ENCODE results near the gene OSBPL3.

OSBPL3 gene

DNA sequence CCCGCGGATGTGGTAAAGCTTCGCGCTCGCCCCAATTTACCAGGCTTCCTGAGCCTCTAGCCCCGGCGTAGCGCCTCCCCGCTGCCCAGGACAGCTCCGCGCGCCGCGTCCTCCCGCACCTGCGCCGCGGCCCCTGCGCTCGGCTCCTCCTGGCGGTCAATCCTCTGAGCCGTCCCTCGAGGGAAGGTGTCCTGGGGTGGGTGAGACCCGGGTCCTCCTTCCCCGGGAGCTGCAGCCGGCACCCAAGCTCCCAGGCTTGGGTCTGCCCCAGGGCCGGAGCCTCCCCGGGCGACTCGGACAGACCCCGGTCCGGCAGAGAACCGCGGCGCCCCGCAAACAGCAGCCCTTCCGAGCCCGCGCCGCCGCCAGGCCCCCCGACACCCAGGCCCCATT is 512 bp downstream of the OSBPL3 start:
- peak; percentile 21 for DNase-seq (ENCODE audit: low spot score)

DNA sequence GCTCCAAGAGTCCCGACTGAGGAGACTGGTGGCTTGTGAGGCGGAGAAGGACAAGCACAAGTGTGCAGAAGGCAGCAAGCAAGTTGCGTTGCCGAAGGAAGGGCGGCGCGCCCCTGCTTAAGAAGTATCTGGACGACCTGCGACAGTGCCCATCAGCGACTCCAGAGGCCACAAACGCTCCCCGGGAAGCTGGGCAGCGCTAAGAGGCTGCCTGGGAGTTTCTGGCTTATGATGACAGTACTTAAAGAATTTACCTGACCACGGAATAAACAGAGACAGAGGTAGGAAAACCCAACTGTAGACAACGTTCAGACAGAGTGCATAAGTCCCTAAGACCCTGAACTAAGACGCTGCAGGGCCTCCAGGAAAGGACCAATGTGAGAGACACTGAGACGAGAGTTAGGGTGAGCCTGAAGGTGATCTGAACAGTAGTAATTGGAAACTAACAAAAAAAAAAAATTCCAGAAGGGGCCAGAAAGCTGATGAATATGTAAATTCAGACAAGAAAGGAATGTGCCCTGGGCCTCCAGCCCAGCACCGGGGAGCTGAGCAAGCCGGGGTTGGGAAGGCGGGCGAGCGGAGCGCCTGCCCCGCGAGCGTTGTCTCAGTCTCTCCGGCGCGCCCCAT is 1.0 kb downstream of the OSBPL3 start:
- no peak for DNase-seq (ENCODE audit: low spot score)

DNA sequence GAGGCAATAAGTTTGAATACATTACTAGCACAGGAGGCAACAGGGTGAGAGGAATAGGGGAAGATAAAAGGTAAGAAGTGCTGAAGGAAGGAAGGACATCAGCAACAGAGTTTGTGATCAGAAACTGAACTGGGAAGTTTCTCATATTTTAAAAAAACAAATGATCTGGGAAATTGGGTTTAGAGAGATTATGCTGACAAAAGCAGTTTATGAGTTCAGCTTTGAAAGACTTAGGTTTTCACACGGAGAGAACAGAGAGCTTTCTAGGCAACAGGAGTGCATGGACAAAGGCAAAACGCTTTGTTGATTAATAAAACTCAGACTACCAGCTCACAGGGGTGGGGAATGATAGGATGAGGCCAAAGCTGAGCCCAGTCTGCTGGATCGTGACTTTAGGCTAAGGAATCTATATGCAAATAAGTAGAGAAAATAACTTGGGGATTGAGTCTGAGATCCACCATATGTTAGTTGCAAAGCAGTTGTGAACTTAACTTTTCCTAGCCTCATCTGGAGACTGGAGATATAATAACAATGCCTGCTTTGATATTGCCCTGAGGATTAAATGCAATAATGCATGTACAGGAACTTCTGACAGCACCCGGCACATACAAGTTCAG is 4.2 kb downstream of the OSBPL3 start:
- no peak for DNase-seq (ENCODE audit: low spot score)

DNA sequence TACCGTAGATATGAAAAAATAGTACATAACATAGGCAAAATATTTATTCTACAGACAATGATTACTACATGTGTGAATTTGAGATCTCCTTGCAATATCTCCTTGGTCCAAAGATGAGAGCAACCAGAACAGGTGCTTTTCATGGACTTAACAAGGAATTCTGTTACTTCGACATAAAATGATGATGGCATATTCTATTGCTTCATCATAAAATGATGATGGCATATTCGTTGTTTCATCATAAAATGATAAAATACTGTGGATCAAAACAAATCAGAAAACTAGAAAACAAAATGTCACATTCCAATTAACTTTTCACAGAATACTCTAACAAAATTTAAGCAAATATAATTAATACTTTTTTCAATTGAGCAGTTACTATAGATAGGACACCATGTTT is 4.8 kb downstream of the OSBPL3 start:
- DNase-seq (ENCODE audit: low spot score): no peak

DNA sequence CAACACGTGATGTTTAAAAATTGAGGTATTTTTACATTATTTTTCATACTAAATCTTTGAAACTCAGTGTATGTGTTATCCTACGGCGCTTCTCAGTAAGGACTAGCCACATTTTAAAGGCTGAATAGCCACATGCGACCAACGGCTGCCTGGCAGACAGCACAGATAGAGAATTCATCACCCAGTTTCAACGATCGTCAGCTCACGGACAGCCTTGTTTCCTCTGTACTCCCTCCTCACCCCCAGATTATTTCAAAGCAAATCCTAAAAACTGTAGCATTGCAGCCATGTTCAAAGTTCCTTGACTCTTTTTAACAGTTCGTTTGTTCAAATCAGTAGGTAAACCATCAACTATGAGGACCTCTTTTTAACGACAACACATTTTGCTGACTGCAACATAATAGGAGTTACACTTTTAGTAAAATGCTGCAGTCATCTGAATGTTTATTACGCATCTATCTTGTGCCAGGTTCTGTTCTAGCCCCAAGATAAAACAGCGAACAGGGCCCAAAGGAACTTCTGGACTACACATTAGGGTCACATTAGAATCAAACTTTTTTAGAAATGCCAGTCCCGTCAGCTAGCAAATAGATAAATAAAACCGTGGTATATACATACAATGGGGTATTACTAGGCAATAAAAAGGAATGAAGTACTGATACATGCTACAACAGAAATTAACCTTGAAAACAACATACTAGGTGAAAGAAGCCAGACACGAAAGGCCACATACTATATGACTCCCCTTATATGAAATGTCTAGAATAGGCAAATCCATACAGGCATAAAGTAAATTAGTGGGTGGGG is 5.7 kb downstream of the OSBPL3 start:
- DNase-seq (ENCODE audit: low spot score): no peak

DNA sequence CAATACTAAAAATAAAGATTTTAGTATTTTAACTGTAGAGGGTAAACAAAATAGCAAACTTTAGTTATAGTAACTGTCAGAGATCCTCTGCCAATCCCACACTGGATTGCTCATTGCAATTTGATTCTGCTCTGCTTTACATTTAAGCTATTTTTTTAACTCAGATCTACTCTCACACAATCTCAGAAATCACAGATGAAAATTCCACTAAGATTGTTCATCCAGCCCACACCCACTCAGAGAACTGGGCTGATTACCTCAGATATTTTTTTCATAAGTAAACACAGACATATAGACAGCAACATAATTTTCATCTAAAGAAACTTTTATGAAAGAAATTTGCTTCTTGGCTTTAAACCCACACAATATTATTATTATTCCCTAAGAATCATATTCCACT is 7.0 kb downstream of the OSBPL3 start:
- no peak for DNase-seq (ENCODE audit: low spot score)

DNA sequence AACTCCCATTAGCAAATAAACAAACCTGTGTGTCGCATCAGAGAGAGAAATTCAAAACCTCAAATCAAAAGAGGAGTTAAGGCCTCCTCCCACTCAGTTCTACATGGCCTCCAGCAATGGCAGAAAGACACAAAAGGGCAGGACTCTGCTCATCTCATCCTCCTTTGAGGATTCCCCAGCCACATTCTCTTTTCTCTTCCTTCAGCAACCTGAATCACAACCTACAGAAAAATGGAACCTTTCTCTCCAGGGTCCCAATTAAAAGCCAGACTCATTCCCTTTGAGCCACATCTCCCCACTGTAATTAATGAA is 7.9 kb downstream of the OSBPL3 start:
- no peak for DNase-seq (ENCODE audit: low spot score)

DNA sequence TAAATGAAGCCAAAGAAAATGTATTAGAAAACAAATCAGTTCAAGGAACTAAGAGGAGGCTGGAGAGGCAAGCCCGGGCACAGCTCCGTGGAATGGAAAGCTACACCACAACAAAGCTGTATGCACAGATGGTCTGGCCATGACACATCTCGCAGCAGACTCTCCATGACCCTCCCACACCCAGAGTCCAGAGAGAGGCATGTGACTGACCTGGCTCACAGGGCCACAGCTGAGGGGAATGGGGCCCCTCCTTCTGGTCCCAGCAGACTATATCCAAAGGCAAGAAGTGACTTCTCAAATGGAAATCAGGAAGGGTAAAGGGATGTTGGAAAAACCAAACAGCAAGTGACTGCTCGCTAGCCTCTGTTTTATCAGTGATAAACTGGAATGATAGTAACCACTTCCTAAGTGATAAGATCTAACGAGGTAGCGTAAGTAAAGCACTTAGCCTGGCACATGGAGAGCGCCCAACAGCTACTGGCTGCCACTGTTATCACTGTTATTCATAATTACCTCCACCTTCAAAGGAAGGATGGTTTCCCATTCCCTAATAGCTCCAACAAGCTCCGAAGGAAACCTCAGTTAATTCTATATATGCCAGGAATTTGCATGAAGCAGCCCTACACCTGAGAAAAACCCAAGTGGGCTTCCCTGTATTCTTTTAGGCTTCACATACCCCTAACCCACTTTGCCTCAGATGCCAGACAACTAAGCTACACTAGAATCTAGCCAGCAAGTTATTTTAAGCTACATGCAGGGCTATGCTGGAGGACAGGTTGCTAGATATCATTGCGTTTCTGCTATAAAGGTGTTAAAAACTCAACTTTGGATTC is 8.4 kb downstream of the OSBPL3 start:
- DNase-seq (ENCODE audit: low spot score): no peak

DNA sequence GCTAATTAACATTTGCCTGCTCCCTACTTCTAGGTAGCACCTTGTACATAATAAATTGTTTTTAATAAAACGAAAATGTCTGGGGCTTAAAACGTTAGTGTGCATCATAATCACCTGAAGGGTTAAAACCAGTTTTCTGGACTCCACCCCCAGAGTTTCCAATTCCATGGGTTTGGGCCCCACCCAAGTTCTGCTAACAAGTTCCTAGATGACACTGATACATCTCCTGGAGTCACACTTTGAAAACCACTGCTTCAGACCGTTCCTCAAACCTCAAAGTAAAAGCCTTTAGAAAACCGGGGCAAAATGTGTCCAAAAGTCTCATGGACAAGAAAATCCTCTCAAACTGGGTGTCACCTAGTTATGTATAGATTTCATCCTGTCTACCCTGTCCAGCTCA is 9.3 kb downstream of the OSBPL3 start:
- DNase-seq (ENCODE audit: low spot score): no peak

DNA sequence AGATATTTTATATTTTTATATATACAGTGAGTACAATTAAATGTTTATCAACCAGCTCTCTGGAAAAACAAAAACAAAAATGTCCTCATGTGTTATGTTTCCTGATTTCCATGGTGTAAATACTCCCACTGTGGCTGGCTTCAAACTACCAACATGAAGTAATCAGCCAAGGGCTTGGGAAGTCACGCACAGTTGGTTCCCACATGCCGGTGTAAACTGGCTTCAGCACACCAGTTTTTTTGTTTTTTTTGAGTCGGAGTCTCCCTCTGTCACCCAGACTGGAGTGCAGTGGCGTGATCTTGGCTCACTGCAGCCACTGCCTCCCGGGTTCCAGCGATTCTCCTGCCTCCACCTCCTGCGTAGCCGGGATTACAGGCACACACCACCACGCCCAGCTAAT is 11.8 kb downstream of the OSBPL3 start:
- DNase-seq (ENCODE audit: low spot score): no peak

DNA sequence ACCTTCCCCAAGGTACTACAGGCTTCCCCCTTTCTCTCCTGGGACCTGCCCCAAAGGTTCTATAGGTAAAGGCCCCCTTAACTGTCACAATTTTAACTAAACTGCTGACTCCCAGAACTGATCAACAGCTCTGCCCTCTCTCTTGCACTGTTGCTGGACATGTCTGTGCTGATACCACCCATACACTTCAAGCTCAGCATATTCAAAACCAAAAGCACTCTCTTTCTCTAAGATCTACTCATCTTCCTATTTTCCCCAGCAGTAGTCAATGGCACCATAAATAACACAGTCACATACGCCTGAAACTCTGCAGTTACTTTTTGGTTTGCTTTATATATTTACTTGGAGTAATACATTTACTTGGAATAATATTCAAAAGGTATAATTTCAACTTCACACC is 12.3 kb downstream of the OSBPL3 start:
- DNase-seq (ENCODE audit: low spot score): no peak

DNA sequence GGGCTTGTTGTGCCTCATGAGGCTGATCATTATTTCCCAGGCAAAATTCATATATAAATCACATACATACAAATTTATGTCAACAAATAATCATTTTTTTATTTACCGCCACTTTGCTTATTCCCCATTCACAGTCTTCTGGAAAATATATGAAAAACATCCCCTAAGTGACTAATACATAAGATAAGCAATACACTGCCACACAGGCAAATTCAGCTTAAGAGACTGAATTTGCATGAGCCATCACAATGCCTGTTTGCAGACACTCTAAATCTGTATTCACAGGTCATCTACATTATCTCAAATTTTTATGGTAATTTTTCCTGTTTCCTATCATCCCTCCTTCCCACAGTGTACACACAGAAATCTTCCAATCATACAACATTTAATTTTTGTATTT is 13.2 kb downstream of the OSBPL3 start:
- no peak for DNase-seq (ENCODE audit: low spot score)

DNA sequence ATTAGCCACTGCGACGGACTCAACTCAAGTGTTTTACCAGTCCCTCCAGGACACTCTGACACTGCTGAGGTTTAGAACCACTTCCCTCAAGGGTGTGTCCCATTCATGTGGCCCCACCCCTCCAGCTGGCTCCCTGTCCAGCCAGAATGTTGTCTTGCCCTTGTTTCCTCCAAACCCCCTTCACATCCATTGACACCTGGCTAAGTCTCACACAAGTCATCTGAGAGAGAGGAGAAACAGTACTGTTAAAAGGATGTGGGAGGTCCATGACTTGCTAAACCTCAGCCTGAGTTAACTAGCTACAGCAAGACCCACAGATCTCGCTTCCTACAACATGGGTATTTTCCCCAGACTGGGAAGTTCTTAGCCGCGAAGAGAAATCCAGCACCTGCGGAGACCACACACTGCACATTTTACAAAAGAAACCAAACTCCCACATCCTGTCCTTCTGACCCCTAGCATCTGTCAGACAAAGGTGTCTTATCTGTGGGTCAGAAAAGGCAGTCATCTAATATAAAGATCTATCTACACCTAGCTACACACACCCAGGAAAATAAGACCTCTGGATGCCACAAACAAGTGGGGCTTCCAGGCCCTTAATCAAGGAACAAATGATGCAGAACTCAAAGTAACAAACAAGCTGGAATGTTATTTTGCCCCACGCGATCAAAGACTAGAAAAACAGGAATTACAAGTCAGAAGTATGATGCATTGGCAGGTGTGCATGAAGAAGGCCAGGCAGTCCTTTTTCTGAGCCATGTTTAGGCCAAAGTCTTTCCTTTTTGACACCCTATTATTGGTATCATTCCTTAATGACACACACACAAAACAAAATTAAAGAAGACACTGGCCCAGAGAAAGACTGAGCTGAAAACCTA is 13.9 kb downstream of the OSBPL3 start:
- DNase-seq (ENCODE audit: low spot score): no peak

DNA sequence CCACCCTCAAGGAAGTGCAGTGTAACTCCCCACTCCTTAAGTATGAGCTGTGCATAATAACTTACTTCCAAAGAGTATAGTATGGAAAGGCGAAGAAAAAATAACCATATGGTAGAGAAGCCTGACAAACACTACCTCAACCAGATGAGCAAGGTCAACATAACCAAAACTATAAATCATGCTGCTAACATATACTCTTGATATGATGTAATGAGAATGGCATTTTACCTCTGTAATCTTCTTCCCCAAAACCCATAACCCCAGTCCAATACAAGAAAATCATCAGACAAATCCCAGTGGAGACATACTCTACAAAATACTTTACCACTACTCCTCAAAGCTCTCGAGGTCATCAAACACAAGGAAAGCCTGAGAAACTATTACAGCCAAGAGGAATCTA is 15.8 kb downstream of the OSBPL3 start:
- no peak for DNase-seq (ENCODE audit: low spot score)

DNA sequence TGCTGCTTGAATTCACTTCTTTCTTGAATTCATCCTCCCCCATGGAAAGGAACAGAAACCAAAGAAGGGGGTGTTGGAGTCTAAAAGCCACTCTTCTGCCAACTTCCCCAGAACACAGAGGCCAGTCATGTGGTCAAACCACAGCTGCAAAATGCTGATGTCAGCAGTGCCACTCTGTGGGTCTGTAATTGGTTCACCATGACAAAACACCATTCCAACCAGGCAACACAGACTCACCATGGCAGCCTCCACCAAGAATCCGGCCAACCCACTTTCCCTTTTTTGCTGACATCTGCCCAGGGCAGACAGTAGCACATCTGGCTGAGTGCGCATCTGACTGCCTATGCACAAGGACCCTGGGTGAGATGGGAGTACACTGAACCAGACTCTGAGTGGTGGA is 16.8 kb downstream of the OSBPL3 start:
- no peak for DNase-seq (ENCODE audit: low spot score)

DNA sequence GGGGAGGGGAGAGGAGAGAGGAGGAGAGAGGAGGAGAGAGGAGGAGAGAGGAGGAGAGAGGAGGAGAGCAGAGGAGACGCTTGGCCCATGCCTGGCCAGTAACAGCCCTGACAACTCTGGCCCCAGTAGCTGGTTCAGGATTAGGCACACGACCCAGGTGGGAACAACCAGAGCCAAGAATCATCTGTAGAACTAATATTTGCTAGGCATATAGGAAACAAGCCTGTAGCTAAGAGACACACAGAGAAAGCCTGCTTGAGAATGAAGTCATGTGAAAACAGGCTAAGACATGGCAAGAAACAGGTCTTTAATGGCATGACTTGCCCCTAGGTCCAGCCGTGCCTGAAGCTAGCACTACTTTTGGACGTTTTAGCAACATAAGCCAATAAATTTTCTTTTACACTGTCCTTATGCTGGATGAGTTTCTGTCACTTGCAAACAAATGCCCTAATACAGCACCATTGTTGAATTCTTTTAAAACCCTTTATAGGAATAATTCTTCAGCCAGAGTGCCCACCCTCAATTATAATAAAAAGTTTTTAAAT is 17.5 kb downstream of the OSBPL3 start:
- no peak for DNase-seq (ENCODE audit: low spot score)

DNA sequence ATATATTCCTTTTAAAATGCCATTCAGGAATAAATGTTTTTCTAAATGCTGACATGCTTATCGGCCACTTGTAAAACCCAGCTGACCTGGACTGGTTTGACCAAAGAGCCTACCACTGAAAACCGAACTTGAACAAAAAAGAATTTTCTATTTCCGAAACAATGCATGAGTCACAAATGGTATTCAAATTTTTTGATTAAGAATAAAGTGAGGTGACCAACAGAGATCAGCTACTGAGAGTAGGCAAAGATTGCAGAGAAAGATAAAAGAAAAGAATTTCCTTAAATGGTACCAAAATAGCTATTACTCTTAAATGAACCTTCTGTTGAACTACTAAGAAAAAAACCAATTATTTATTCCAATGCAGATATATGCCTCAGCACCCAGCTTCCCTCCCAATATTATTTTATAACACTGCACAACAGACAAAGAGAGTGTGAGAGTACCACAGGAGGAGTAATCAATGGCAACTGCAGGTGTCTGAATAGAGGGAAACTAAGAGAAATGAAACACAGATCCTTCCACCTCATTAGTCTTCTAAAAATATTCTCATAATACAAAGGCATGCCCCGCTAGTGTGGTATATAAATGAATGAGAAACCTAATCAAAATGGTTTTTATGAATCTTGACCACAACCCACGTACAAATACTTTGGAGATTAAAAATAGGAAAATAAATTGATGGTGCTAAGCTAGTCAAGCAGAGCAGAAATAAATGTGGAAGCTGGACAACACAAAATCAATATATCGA is 20.1 kb downstream of the OSBPL3 start:
- no peak for DNase-seq (ENCODE audit: low spot score)

DNA sequence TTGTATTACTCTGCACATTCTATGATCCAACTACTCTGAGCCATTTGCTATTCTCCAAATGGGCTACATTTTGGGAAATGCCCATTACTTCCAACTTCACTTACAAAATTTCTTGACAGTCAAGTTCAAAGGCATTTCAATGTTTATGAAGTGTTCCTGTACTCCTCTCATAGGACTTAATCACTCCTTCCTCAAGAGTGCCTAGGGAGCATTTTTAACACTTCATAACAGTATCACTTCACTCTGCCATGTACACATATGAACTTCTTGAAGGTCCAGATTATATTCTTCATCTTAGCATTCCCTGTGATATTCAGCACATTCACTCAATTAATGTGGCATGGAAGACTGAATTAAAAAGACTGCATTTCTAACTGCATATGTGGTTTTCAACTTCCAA is 21.6 kb downstream of the OSBPL3 start:
- no peak for DNase-seq (ENCODE audit: low spot score)

DNA sequence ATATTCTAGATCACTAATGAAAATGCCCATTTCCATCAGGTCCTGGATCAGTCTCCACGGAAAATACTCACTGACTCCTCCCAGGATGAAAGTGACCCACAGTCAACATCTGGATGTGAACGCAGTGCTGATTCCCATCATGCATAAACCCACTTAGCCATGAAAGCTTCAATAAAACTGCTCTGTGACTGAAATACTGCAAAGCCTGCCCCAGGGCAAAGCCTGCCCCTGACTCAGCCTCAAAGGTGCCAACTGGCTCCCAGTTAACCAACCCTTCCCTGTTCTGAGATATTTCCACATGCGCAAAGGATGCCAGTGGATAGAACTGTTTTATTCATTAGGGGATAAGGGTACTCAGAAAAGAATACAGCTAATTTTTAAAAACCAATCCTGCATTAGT is 24.0 kb downstream of the OSBPL3 start:
- DNase-seq (ENCODE audit: low spot score): no peak

DNA sequence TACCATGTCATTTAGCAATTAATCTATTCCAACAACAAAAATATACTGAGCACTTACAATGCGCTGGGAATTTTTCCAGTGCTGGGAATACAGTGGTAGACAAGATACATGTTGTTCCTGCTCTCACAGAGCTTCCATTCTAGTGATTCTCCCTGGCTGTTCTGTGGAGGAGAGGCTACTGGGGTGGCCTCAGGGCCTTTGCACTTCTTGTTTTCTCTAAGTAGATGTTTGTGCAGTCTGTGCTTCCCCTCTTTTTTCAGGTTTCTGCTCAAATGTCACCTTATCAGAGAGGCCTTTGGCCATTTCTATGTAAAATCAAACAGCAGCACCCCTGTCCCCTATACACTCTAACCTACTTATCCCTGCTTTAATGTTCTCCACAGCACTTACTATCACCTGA is 24.7 kb downstream of the OSBPL3 start:
- no peak for DNase-seq (ENCODE audit: low spot score)

DNA sequence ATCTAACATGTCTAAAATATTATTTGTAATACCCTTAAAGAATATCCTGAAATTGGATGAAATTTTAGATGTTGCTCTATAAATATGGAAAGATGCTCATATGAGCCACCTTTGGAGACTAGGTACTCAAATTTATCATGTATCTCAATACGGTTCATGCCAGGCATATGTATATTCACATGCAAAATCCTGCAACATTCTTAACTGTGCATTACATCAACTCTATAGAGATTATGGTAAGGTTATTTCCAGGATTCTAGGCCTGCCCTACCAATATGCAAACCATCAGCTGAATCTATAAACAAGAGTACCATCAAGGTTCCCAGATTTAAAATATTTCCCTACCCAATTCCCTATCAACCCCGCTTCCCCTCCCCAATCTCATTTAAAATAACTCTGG is 27.5 kb downstream of the OSBPL3 start:
- DNase-seq (ENCODE audit: low spot score): no peak
